Neural progenitor cell (in vitro differentiated cells): ENCODE measurements around the gene KLHL30. TPM values are rescaled to one million over a fixed set of nuclear protein-coding genes. Genes with fewer than 3 reads are reported as not detected.

ENCODE experiments used
- DNase-seq: peaks from one replicate; pipeline ENCODE4 v3.0.0-alpha.2; 2016; ENCODE audit warnings: low spot score
- H2AFZ ChIP-seq: fragments of 200-600 bp; sonication (generic); replicated peaks from 2 replicates; pipeline ENCODE4 v1.6.1; 2016; ENCODE audit warnings: antibody characterized with exemption
- H3F3A ChIP-seq: fragments of 200-600 bp; sonication (generic); 2 replicates; pipeline ENCODE4 v1.6.1; 2016; ENCODE audit warnings: antibody characterized with exemption, low read depth
- H3K27ac ChIP-seq: fragments of 200-600 bp; sonication (generic); 2 replicates; pipeline ENCODE4 v1.5.1; 2016; ENCODE audit warnings: mild to moderate bottlenecking
- H3K27me3 ChIP-seq: fragments of 200-600 bp; sonication (generic); 2 replicates; pipeline ENCODE4 v1.6.1; 2016; ENCODE audit warnings: mild to moderate bottlenecking, moderate library complexity
- H3K36me3 ChIP-seq: fragments of 200-600 bp; sonication (generic); 2 replicates; pipeline ENCODE4 v1.5.1; 2016
- H3K4me1 ChIP-seq: fragments of 200-600 bp; sonication (generic); 2 replicates; pipeline ENCODE4 v1.6.1; 2016; ENCODE audit warnings: mixed run types
- H3K4me2 ChIP-seq: fragments of 200-600 bp; sonication (generic); 2 replicates; pipeline ENCODE4 v1.6.1; 2016
- H3K4me3 ChIP-seq: fragments of 200-600 bp; sonication (generic); 2 replicates; pipeline ENCODE4 v1.5.1; 2016
- H3K79me2 ChIP-seq: fragments of 200-600 bp; sonication (generic); 2 replicates; pipeline ENCODE4 v1.6.1; 2016; ENCODE audit warnings: low read depth
- H3K9ac ChIP-seq: fragments of 200-600 bp; sonication (generic); 2 replicates; pipeline ENCODE4 v1.6.1; 2016
- H3K9me3 ChIP-seq: fragments of 200-600 bp; sonication (generic); 2 replicates; pipeline ENCODE4 v1.5.1; 2016; ENCODE audit warnings: low read depth
- H4K20me1 ChIP-seq: fragments of 200-600 bp; sonication (generic); 2 replicates; pipeline ENCODE4 v1.6.1; 2016; ENCODE audit warnings: low read depth
- H3K27ac Mint-ChIP-seq: 3 replicates; pipeline ENCODE4 v1.8.0; 2021; ENCODE audit warnings: mixed read lengths
- H3K27me3 Mint-ChIP-seq: 2 replicates; pipeline ENCODE4 v1.8.0; 2022; ENCODE audit warnings: low read depth, mild to moderate bottlenecking, inconsistent platforms, moderate library complexity, mixed read lengths; ENCODE audit not compliant: insufficient read depth
- H3K36me3 Mint-ChIP-seq: 3 replicates; pipeline ENCODE4 v1.8.0; 2021; ENCODE audit warnings: mixed read lengths
- H3K4me1 Mint-ChIP-seq: 3 replicates; pipeline ENCODE4 v1.8.0; 2021; ENCODE audit warnings: mixed read lengths
- H3K4me3 Mint-ChIP-seq: 3 replicates; pipeline ENCODE4 v1.8.0; 2021; ENCODE audit warnings: mild to moderate bottlenecking, moderate library complexity, mixed read lengths
- H3K9me3 Mint-ChIP-seq: 3 replicates; pipeline ENCODE4 v1.8.0; 2020; ENCODE audit warnings: mixed read lengths
- EZH2 ChIP-seq: fragments of 200-600 bp; sonication (generic); IDR thresholded peaks from 2 replicates; pipeline ENCODE4 v1.6.1; 2017; ENCODE audit warnings: antibody characterized with exemption, mild to moderate bottlenecking, moderate library complexity
- EZH2phosphoT487 ChIP-seq: fragments of 200-600 bp; sonication (generic); IDR thresholded peaks from 2 replicates; pipeline ENCODE4 v1.6.1; 2017; ENCODE audit warnings: antibody characterized with exemption
- total RNA-seq: library from RNA; depleted of rRNA; stranded (reverse); fragments of >200 nt; gene quantifications from 2 replicates; pipeline ENCODE4 v1.2.3, GENCODE V29; 2015; ENCODE audit warnings: low replicate concordance
- TF ChIP-seq, protein P1 (sequence below): fragments of 200-600 bp; sonication (generic); IDR thresholded peaks from 2 replicates; pipeline ENCODE4 v1.5.1; 2017; ENCODE audit warnings: antibody characterized with exemption, mild to moderate bottlenecking

Gene KLHL30
- total RNA-seq, 1 donor from 2014 or later = not detected

DNA sequence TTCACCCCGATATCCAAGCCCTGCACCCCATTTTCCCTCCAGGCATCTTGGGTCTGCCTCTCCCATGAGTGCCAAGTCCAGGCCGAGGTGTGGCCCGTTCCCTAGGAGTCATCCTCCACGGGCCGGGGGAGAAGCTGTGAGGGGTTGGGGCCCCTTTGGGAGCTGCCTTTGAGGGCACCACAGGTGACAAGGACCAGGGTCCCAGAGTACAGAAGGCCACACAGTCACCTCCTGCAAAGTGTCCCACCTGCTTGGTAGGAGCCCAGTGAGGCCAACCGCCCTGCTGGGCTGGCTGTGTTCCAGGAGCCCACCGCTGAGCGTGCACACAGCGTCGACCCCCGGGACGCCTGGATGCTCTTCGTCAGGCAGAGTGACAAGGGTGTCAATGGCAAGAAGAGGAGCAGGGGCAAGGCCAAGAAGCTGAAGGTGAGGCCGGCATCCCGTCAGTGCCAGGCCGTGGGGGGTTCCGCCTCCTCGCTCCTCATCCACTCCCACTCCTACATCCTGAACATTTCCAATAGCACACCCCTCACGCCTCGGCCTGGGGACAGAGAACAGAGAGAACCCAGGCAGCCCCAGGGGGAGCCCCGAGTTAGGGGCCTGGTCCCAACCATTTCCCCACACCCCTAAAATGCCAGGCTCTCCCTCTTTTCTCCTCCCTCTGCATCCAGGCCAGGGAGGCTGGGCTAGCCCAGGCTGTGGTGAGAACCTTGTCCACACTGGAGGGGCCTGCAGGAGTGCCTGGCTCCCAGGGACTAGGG lies 23.0 kb downstream of the KLHL30 start:
- DNase-seq = no peak
- Mint-ChIP-seq H3K36me3 (peaks cover 3% of the 10 kb centered on the region), H3K4me3 (no peak overlapping the region), H3K27me3 (peaks cover 31% of the 10 kb centered on the region), H3K27ac (no peak overlapping the region), H3K9me3 (peaks cover 3% of the 10 kb centered on the region), H3K4me1 (peaks cover 8% of the 10 kb centered on the region)
- Histone ChIP-seq H3K9ac (no peak overlapping the region), H3K79me2 (no peaks in the 10 kb centered on the region), H3K4me2 (no peak overlapping the region), H3K36me3 (no peaks in the 10 kb centered on the region), H3F3A (peaks cover 12% of the 10 kb centered on the region), H3K27me3 (peaks cover 95% of the 10 kb centered on the region), H3K4me1 (peaks cover 8% of the 10 kb centered on the region), H3K27ac (no peak overlapping the region), H3K4me3 (no peak overlapping the region), H4K20me1 (peaks cover 33% of the 10 kb centered on the region), H3K9me3 (no peaks in the 10 kb centered on the region), H2AFZ (no peak overlapping the region)
- TF ChIP-seq EZH2phosphoT487 (no peak), EZH2 (no peak)
- TF ChIP-seq, protein P1, sequence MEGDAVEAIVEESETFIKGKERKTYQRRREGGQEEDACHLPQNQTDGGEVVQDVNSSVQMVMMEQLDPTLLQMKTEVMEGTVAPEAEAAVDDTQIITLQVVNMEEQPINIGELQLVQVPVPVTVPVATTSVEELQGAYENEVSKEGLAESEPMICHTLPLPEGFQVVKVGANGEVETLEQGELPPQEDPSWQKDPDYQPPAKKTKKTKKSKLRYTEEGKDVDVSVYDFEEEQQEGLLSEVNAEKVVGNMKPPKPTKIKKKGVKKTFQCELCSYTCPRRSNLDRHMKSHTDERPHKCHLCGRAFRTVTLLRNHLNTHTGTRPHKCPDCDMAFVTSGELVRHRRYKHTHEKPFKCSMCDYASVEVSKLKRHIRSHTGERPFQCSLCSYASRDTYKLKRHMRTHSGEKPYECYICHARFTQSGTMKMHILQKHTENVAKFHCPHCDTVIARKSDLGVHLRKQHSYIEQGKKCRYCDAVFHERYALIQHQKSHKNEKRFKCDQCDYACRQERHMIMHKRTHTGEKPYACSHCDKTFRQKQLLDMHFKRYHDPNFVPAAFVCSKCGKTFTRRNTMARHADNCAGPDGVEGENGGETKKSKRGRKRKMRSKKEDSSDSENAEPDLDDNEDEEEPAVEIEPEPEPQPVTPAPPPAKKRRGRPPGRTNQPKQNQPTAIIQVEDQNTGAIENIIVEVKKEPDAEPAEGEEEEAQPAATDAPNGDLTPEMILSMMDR = no peak

DNA sequence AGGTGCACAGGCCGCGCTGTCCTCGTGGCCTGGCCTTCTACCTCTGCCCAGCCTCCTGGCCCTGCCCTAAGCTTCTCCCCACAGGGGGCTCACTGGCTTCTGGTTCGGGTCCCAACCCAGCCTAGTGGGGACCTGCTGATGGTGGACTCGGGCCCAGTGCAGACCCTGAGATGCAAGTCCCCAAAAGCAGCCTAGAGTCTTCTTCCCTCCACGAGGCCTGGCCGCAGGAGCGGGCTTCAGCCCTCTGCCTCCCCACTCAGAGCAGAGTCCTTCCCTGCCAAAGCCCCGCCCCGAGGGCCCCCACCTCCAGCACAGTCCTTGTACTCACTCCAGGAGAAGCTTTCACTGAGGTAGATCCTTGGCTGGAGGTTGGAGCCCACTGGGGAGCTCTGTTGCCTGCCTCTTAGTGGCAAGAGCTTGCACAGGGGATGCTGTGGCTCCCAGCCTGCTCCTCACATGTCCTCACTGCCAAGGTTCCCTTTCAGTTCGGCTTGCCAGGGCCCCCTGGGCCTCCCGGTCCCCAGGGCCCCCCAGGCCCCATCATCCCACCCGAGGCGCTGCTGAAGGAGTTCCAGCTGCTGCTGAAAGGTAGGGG lies 23.9 kb downstream of the KLHL30 start:
- Mint-ChIP-seq H3K4me1 (peaks cover 8% of the 10 kb centered on the region), H3K36me3 (peaks cover 3% of the 10 kb centered on the region), H3K27me3 (peaks cover 28% of the 10 kb centered on the region), H3K4me3 (no peak overlapping the region), H3K9me3 (peaks cover 3% of the 10 kb centered on the region), H3K27ac (no peak overlapping the region)
- no peak for TF ChIP-seq EZH2phosphoT487
- no peak for TF ChIP-seq EZH2
- TF ChIP-seq, protein P1 = no peak
- Histone ChIP-seq H3F3A (peaks cover 12% of the 10 kb centered on the region), H3K36me3 (no peaks in the 10 kb centered on the region), H3K27me3 (peaks cover 89% of the 10 kb centered on the region), H3K79me2 (no peaks in the 10 kb centered on the region), H2AFZ (no peak overlapping the region), H3K9ac (no peak overlapping the region), H3K4me1 (peaks cover 8% of the 10 kb centered on the region), H3K4me3 (no peak overlapping the region), H3K4me2 (no peak overlapping the region), H4K20me1 (peaks cover 33% of the 10 kb centered on the region), H3K27ac (no peak overlapping the region), H3K9me3 (no peaks in the 10 kb centered on the region)
- DNase-seq = no peak

DNA sequence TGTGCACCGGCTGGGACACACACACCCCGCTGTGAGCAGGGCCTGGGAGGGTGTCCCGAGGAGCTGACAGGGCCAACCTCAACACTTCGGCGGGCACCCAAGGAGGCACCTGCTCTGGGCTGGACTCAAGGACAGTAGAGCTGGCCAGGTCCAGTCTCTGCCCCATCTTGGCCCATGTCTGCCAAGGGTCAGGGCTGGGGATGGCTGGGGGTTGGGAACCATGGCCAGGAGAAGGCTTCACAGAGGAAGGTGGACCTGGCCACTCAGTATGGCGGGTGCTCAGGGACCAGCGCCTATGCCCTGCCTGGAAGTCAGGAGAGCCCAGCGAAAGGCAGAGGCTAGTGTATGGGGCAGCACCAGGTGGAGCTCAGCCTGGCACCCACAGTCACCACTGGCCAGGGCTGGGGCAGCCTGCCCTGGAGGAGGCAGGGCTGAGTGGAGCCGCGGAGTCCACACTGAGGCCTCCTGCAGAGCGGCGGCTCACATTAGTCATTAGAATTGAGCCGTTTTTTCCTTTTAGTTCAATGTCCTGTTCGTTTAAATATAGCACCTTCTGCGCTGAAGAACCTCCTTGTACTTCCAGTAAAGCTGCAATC lies 24.5 kb downstream of the KLHL30 start:
- H3K27me3 Mint-ChIP-seq = peaks cover 26% of the 10 kb centered on the region
- no peaks in the 10 kb centered on the region for H3K79me2 ChIP-seq
- peak overlapping the region; percentile 55 for H3K4me3 ChIP-seq
- peaks cover 3% of the 10 kb centered on the region for H3K36me3 Mint-ChIP-seq
- no peaks in the 10 kb centered on the region for H3K36me3 ChIP-seq
- H3K9me3 Mint-ChIP-seq = peaks cover 3% of the 10 kb centered on the region
- peaks cover 6% of the 10 kb centered on the region for H3F3A ChIP-seq
- peaks cover 8% of the 10 kb centered on the region for H3K4me1 Mint-ChIP-seq
- peak overlapping the region; percentile 94 for H3K4me2 ChIP-seq
- H3K4me1 ChIP-seq = peaks cover 6% of the 10 kb centered on the region
- peak overlapping the region; percentile 63 for H2AFZ ChIP-seq
- H3K9me3 ChIP-seq = no peaks in the 10 kb centered on the region
- H3K4me3 Mint-ChIP-seq = no peak overlapping the region
- no peak for DNase-seq
- TF ChIP-seq EZH2phosphoT487 = no peak
- no peak for TF ChIP-seq EZH2
- TF ChIP-seq, protein P1 = no peak
- H3K9ac ChIP-seq = no peak overlapping the region
- no peak overlapping the region for H3K27ac ChIP-seq
- H3K27ac Mint-ChIP-seq = no peak overlapping the region
- peaks cover 83% of the 10 kb centered on the region for H3K27me3 ChIP-seq
- peaks cover 33% of the 10 kb centered on the region for H4K20me1 ChIP-seq
